ENCODE data around the gene ZNF654.

DNA sequence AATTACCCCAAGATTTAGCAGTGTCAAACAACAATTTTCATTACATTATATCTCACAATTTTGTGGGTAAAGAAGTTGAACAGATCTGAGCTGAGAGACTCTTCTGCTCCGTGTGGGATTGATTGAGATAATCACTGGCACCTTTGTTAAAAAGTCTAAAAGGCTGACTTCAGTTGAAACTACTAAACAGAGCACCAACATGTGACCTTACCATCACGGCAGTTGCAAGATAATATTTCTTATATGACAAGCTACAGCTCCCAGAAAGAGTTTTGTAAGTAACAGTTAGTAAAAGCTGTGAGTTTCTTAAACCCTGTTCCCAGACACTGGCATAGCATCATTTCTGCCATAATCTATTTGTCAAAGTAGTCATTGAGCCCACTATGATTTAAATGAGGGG is 25.2 kb upstream of the ZNF654 start:
- no peak for TF ChIP-seq POLR2AphosphoS5 (IDR thresholded peaks at IDR 0.05)
- TF ChIP-seq TAF1 (IDR thresholded peaks at IDR 0.05; ENCODE audit: low read depth), result no peak
- TF ChIP-seq, protein P1, sequence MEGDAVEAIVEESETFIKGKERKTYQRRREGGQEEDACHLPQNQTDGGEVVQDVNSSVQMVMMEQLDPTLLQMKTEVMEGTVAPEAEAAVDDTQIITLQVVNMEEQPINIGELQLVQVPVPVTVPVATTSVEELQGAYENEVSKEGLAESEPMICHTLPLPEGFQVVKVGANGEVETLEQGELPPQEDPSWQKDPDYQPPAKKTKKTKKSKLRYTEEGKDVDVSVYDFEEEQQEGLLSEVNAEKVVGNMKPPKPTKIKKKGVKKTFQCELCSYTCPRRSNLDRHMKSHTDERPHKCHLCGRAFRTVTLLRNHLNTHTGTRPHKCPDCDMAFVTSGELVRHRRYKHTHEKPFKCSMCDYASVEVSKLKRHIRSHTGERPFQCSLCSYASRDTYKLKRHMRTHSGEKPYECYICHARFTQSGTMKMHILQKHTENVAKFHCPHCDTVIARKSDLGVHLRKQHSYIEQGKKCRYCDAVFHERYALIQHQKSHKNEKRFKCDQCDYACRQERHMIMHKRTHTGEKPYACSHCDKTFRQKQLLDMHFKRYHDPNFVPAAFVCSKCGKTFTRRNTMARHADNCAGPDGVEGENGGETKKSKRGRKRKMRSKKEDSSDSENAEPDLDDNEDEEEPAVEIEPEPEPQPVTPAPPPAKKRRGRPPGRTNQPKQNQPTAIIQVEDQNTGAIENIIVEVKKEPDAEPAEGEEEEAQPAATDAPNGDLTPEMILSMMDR (IDR thresholded peaks at IDR 0.05; ENCODE audit: poor library complexity, severe bottlenecking), result no peak
